Activated naive CD4-positive, alpha-beta T cell treated with anti-CD3 and anti-CD28 coated beads, Interleukin-2, amount 50 U/mL, for 72 hours (primary cell): Measurements from ENCODE around the gene KRTAP6-1. TPM values are rescaled to one million over a fixed set of nuclear protein-coding genes. Genes with fewer than 3 reads are reported as not detected.

Experiments used
- ATAC-seq, 2 donors: fragments of 150-1000 bp; cut with Tn5 transposase; 2 replicates each; pipeline ENCODE4 v1.10.0; 2021; ENCODE audit warnings: mild to moderate bottlenecking in 2 of 2, moderate library complexity in 2 of 2
- DNase-seq, 2 donors: peaks; one replicate each; pipeline ENCODE4 v3.0.0; 2021 to 2022; ENCODE audit warnings: low spot score in 2 of 2
- H3K27ac Mint-ChIP-seq, 2 donors: one replicate each; pipeline ENCODE4 v1.8.0; 2022; ENCODE audit warnings: mild to moderate bottlenecking in 2 of 2, mixed read lengths in 2 of 2
- H3K36me3 Mint-ChIP-seq, 2 donors: one replicate each; pipeline ENCODE4 v1.8.0; 2022; ENCODE audit warnings: mixed read lengths in 2 of 2
- H3K9me3 Mint-ChIP-seq, 2 donors: one replicate each; pipeline ENCODE4 v1.8.0; 2022; ENCODE audit warnings: mixed read lengths in 2 of 2
- total RNA-seq, 2 donors: library from RNA; stranded (reverse); gene quantifications; one replicate each; pipeline ENCODE4 v1.2.3, GENCODE V29; 2022

The KRTAP6-1 gene
- not detected for total RNA-seq

DNA sequence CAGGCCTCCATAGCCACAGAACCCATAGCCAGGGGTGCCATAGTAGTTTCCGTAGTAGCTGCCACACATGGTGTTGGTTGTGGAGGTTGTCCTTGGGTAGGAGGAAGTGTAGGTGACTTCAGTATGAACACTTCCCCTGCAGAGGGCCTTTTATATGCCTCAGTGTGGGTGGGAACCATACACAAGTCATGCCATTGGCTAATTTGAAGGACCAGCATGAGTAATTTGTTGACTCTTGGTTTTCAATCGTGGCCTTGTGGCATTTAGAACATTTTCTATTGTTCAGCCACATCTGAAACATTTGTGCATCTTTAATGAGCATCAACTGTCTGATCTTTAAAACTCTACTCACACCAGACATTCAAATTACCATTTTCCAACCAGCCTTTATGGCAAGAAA lies at the start of gene KRTAP6-1:
TSS of gene KRTAP6-1 (minus strand) at position 95 of the 400 bp plus-strand sequence. CDS start at position 69, 26 bp downstream.
- ATAC-seq (no peak), DNase-seq (no peak)
- Mint-ChIP-seq H3K27ac (no peak within 1 kb of the TSS), H3K36me3 (no peaks in the 10 kb centered on the region), H3K9me3 (peaks cover 5 to 7% of the 10 kb centered on the region in 2 donors)

- DNase-seq, result no peak
- no peak for ATAC-seq
- H3K27ac Mint-ChIP-seq, result no peak overlapping the region
These were observed 39.2 kb upstream of the KRTAP6-1 start for GRCh38 chr21:30652891-30653290.

GRCh38 chr21:30646904-30647414 lies 33.2 kb upstream of the KRTAP6-1 start:
- DNase-seq (no peak), ATAC-seq (no peak)
- Mint-ChIP-seq H3K36me3 (no peaks in the 10 kb centered on the region), H3K9me3 (peaks cover 15% of the 10 kb centered on the region in 2 donors), H3K27ac (no peak overlapping the region)

More at GRCh38 chr21:30652891-30653290, 39.2 kb upstream of the KRTAP6-1 start:
- H3K9me3 Mint-ChIP-seq, result peaks cover 0 to 4% of the 10 kb centered on the region in 2 donors
- no peaks in the 10 kb centered on the region for H3K36me3 Mint-ChIP-seq

DNA sequence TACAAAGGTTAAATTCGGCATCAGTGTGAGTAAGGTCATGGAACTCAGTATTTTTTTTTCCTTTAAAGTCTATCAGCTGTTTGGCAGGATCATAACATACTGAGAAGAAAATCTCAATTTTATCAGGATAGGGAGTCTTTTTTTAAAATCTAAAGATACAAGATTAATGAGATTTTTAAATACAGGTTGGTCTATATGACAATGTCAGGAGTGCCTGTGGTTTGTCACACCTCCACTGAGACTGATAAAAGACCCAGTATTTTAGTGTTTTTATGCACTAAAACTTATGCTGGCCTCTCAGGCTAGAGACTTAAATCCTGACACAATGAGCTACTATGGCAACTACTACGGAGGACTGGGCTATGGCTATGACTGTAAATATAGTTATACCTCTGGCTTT lies 28.8 kb upstream of the KRTAP6-1 start, which contains the start of gene KRTAP20-3:
TSS of gene KRTAP20-3 (plus strand) at position 301 of the 400 bp plus-strand sequence.
- DNase-seq (no peak), ATAC-seq (no peak)
- Mint-ChIP-seq H3K36me3 (no peaks in the 10 kb centered on the region), H3K9me3 (peaks cover 15 to 18% of the 10 kb centered on the region in 2 donors), H3K27ac (no peak within 1 kb of the TSS)

DNA sequence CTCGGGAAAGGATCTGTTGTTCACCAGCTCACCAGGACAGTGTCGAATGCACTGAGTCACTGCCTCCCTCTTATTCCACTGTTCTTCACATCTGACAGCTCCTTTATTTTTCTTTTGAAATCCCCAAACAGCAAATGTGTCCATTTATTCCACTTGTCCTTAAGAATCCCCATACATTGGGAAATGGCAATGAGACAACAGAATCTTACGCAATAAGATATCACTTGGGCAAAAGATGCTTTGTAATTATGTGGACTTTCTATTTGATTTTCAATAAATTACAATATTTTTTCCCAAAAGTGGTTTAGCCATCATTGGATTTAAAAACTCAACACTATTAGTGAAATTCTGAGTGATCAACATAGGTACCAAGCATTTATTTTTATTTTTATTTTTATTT lies 25.0 kb upstream of the KRTAP6-1 start:
- no peak for DNase-seq
- Mint-ChIP-seq H3K27ac (no peak overlapping the region), H3K36me3 (no peaks in the 10 kb centered on the region), H3K9me3 (peaks cover 7% of the 10 kb centered on the region in 2 donors)
- no peak for ATAC-seq

- Mint-ChIP-seq H3K36me3 (no peaks in the 10 kb centered on the region), H3K27ac (no peak within 1 kb of the TSS), H3K9me3 (peaks cover 0 to 4% of the 10 kb centered on the region in 2 donors)
- ATAC-seq, result no peak
- no peak for DNase-seq
These were observed 21.2 kb upstream of the KRTAP6-1 start, which contains the start of gene KRTAP20-2 for GRCh38 chr21:30634906-30635305. TSS of gene KRTAP20-2 (plus strand) at chr21:30635206. CDS start at chr21:30635264, 58 bp downstream.

DNA sequence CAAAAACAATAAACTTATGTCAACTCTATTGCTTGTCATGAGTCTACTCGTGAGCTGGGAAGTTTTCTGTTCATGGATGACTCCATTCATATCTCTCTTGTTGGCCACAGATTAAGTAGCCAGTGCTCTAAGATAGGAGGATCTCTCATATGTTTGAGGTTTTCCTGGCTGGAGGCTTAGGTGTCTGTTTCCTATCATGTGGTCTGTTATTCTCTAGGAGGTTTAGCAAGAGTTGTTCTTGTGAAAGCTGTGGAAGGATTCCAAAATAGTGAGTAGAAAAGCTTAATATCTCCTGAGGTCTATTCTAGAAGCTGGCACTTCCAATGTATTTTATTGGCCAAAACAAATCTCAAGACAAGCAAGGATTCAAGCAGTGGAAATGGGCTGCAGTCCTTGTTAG lies 15.5 kb upstream of the KRTAP6-1 start:
- H3K9me3 Mint-ChIP-seq, result no peaks in the 10 kb centered on the region
- no peak overlapping the region for H3K27ac Mint-ChIP-seq
- no peak for ATAC-seq
- DNase-seq, result no peak
- H3K36me3 Mint-ChIP-seq, result no peaks in the 10 kb centered on the region

DNA sequence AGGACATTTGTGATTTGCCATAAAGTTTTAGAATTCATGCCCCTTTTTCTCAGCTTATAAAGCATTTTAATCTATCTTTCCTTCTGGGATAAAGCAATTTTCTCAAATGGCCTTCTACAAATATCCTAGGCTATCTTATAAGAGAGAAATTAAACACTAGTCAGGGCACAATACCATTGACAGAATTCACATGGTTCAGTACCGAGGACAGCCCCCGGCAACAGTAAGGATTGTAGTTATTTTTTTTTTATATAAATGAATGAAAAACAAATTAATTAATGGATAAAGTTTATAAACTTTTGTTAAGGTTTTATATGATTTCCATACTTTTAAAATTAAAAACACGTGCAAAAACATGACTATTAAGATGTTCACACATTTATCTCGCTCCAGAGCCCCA lies 14.4 kb upstream of the KRTAP6-1 start:
- H3K27ac Mint-ChIP-seq, result no peak overlapping the region
- H3K9me3 Mint-ChIP-seq, result no peaks in the 10 kb centered on the region
- DNase-seq (no peak), ATAC-seq (no peak)
- H3K36me3 Mint-ChIP-seq, result no peaks in the 10 kb centered on the region

GRCh38 chr21:30625449-30626165 lies 11.9 kb upstream of the KRTAP6-1 start:
- H3K9me3 Mint-ChIP-seq, result no peaks in the 10 kb centered on the region
- H3K36me3 Mint-ChIP-seq, result no peaks in the 10 kb centered on the region
- H3K27ac Mint-ChIP-seq, result no peak overlapping the region
- no peak for DNase-seq
- no peak for ATAC-seq

- no peak overlapping the region for H3K27ac Mint-ChIP-seq
These were observed 9.6 kb upstream of the KRTAP6-1 start for GRCh38 chr21:30623362-30623761.

DNA sequence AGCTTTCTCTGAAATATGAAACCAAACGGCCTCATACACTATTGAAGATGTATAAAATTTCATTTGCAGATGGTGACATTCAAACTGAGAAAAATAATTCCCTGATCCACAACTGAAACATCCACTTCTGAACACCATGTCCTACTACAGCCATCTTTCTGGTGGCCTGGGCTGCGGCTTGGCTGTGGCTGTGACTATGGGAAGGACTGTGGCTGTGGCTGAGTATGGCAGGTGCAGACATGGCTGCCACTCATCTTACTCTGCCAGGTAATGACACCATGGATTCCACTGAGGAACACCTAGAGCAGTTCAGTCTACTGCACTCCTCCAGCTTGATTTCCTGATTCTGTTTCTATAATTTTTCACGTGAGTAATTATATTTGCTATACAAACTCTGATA lies 6.8 kb upstream of the KRTAP6-1 start, which contains the start of gene KRTAP20-4:
TSS of gene KRTAP20-4 (plus strand) at position 106 of the 400 bp plus-strand sequence.
- Mint-ChIP-seq H3K9me3 (peaks cover 0 to 3% of the 10 kb centered on the region in 2 donors), H3K27ac (no peak within 1 kb of the TSS), H3K36me3 (no peaks in the 10 kb centered on the region)
- ATAC-seq, result no peak
- no peak for DNase-seq

More at GRCh38 chr21:30623362-30623761, 9.6 kb upstream of the KRTAP6-1 start:
- ATAC-seq (no peak), DNase-seq (no peak)
- Mint-ChIP-seq H3K9me3 (no peaks in the 10 kb centered on the region), H3K36me3 (no peaks in the 10 kb centered on the region)

DNA sequence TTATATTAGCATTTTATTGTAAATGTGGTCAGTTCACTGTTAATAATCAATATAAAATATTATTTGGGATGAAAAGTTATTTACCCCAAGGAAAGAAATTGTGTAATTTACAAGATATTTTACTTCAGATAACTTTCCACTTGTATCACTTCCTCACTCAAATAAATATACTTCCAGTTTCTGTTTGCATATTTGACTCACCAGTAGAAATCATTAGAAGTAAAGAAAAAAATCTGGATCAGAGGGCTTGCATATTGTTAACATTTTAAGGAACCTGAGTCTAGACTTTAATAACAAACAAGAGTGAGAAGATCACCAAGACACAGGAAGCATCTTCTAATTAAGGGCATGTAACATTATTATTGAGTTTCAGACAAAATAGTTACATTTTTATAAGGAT lies 6.3 kb upstream of the KRTAP6-1 start:
- H3K27ac Mint-ChIP-seq, result no peak overlapping the region
- no peak for ATAC-seq
- DNase-seq, result no peak
- H3K9me3 Mint-ChIP-seq, result peaks cover 0 to 3% of the 10 kb centered on the region in 2 donors
- no peaks in the 10 kb centered on the region for H3K36me3 Mint-ChIP-seq

GRCh38 chr21:30616125-30616524 lies 2.4 kb upstream of the KRTAP6-1 start, which contains the start of gene KRTAP20-1:
TSS of gene KRTAP20-1 (plus strand) at chr21:30616425. CDS start at chr21:30616455, 30 bp downstream.
- no peak for ATAC-seq
- DNase-seq, result no peak
- Mint-ChIP-seq H3K9me3 (peaks cover under 1 to 3% of the 10 kb centered on the region in 2 donors), H3K27ac (no peak within 1 kb of the TSS), H3K36me3 (no peaks in the 10 kb centered on the region)

DNA sequence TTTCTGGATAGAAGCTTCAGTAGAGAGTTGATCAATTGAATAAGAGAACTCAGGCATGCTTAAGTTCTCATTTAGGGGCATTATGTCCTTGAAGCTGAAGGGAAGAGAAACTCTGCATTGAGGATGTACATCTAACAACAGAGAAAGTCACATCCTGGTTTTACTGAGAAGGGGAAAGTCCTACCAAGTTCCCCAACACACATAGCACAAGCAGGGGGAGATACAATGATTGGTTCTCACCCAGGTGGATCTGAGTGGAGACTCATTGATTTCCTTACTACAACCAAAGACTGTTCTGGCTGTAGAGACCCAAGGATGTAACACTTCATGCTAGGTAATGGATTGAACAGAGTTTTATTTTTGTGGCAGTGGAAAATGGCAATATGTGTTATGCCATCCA lies 1.5 kb upstream of the KRTAP6-1 start:
- no peaks in the 10 kb centered on the region for H3K36me3 Mint-ChIP-seq
- no peak for DNase-seq
- ATAC-seq, result no peak
- H3K9me3 Mint-ChIP-seq, result peaks cover 5 to 7% of the 10 kb centered on the region in 2 donors
- H3K27ac Mint-ChIP-seq, result no peak overlapping the region

DNA sequence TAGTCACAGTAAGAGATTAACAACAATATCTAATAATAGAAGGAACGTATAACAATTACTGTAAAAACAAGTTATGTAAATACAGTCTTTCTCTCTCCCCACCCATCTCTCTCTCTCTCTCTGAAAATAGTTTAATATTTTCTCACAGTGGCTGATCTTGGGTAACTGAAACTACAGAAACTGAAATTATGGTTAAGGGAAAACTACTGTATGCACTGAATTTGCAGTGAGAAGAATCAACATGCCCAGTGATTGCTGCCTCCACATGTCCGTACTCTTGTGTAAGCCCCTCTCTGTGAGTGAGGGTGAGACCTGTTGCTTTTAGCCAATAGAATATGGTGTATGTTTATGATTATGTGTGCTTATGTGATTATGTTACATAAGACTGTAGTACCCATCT lies 1.6 kb downstream of the KRTAP6-1 start:
- ATAC-seq, result no peak
- H3K9me3 Mint-ChIP-seq, result peaks cover 7 to 11% of the 10 kb centered on the region in 2 donors
- no peak overlapping the region for H3K27ac Mint-ChIP-seq
- H3K36me3 Mint-ChIP-seq, result no peaks in the 10 kb centered on the region
- no peak for DNase-seq

DNA sequence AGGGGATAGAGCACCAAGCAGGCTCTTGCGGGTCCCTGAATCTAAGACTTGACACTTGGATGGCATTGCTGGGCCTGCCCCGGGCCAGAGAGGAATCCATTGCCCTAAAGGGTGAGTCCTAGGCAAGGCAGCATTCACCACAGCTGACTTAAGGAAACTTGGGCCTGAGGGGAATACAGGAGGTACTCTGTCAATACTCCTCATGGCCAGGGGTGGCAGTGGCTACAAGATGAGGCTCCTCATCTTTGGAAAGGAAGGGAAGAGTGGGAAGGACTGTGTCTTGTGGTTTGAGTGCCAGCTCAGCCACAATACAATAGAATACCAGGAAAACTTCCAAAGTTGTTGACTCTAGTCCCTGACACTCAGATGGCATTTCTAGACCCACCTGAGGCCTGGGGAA lies 7.8 kb downstream of the KRTAP6-1 start:
- H3K36me3 Mint-ChIP-seq, result peaks cover 0 to 7% of the 10 kb centered on the region in 2 donors
- H3K9me3 Mint-ChIP-seq, result peaks cover 8 to 17% of the 10 kb centered on the region in 2 donors
- DNase-seq (no peak), ATAC-seq (no peak)
- no peak overlapping the region for H3K27ac Mint-ChIP-seq

DNA sequence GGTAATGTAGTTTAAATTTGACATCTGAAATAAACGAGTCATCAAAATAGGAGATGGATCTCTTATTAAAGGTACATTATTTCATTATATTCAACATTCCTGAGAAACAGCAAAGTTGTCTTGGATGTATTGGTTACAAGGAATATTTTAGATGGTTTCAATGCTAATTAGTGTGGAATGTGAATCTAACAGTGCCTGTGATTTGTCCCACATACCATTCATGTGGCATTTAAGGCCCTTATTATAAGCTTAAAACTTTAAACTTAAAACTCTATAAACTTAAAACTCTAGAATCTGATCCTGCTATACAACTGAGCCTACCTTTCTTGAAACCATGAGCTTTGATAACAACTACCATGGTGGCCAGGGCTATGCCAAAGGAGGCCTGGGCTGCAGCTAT lies 12.9 kb downstream of the KRTAP6-1 start, which contains the start of gene KRTAP22-1:
TSS of gene KRTAP22-1 (plus strand) at position 301 of the 400 bp plus-strand sequence.
- DNase-seq (no peak), ATAC-seq (no peak)
- peaks cover 8 to 9% of the 10 kb centered on the region in 2 donors for H3K9me3 Mint-ChIP-seq
- H3K27ac Mint-ChIP-seq, result no peak within 1 kb of the TSS
- peaks cover 0 to 7% of the 10 kb centered on the region in 2 donors for H3K36me3 Mint-ChIP-seq
